Stimulated activated CD8-positive, alpha-beta memory T cell treated with anti-CD3 and anti-CD28 coated beads, Interleukin-4, amount 100 ng/mL, for 48 hours (primary cell): ENCODE data around the gene PMEPA1.

Experiments used
- DNase-seq: peaks from one replicate; pipeline ENCODE4 v3.0.0-alpha.2; 2020

Gene PMEPA1

DNA sequence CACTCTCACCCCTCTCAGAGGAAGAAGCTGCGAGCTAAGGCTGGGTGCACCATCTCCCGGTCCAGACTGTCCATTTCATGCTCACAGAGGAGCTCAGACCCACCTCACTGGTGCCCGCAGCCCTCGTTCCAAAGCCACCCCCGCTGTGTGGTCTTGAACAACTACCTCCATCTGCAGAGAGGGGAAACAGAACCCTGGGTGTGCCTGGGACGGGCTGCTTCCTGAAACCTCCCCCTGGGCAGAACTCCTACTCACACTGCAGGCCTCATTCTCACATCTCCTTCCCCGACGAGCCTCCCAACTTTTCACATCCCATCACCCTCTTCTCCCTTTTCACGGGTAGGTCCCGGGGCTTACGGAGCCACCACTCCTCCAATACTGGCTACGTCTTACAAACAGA lies 18.1 kb downstream of the PMEPA1 start:
- DNase-seq, result no peak

DNA sequence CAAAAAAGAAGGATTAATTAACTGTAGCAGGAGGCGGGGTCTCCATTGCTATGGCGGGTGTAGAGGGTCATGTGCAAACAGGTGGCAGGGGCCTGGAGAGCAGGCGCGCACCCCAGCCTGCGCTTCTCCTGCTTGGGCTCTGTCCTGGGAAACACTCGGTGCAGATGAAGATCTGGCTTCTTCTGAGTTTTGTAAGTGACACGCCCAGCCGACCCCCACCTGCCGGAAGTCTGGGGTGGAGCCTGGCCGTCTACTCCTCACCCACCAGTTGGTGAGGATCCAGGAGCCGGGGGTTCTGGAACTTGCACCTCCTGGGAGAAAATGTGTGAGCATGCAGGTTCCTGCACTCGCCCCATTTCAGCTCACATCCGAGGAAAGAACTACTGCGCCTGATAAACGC lies 19.3 kb downstream of the PMEPA1 start:
- no peak for DNase-seq

DNA sequence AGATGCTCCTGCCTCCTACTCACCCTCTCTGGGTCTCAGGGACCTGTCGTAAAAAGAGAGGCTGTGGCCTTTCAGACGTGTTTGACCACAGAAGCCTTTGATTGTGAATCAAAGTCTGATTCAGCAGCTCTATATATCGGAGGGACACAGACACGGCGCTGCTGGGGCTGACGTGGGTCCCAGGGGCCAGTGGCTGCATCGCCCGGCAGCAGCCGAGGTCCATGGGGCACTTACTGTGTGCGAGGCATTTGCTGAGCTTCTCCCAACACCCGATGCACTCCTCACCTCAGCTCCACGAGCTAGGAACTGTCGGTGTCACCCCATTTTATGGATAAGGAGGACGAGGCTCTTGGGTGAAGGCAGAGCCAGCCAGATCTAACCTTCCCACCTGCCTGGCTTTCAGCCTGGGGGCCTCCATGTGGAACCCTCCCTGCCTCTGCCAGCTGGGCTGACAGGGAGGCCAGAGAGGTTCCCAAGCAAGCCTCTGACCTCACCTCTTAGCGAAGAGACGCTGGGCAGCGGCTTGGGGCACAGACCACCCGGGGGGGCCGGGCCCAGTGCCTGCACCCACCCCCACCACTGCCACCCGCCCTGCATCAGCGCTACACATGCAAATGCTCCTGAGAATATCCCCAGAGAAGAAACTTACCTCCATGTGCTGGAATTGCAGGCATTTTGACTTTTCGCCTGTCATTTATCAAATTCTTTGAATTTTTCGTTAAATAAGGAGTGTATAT lies 19.9 kb downstream of the PMEPA1 start:
- DNase-seq, result no peak

DNA sequence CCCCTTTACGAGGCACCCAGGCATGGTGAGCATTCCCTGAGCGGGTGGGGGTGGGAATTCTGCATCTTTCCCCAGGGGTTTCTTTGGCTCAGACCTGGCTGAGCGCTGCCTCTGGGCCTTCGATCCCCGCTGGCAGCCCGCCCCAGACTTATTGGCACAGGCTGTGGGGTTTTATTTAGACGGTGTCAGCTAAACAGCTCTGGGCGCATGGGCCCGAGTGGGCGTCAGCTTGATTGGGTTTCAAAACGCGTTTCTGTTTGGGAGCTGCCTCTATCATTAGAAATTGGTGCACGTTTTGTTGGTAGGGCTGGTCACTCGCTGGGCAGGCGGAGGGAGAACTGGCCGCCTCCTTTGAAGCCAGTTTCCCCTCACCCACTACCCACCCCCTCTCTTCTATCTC lies 21.0 kb downstream of the PMEPA1 start:
- DNase-seq, result no peak

DNA sequence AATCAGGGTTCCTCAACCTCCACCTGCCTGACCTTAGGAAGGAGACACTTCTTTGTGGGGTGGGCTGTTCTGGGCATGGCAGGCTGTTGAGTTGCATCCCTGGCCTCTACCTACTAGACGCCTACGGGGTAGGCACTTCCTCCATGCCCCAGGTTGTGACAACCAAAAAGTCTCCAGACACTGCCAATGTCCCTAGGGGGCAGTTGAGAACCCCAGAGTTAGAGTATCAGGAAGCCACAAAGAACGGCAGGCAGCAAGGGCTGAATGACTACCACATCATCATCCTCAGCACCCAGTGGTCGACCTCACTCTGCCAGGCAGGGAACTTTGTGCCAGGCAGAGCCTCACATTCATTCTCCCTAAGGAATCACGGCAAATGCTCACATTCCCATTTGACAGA lies 21.5 kb downstream of the PMEPA1 start:
- no peak for DNase-seq

DNA sequence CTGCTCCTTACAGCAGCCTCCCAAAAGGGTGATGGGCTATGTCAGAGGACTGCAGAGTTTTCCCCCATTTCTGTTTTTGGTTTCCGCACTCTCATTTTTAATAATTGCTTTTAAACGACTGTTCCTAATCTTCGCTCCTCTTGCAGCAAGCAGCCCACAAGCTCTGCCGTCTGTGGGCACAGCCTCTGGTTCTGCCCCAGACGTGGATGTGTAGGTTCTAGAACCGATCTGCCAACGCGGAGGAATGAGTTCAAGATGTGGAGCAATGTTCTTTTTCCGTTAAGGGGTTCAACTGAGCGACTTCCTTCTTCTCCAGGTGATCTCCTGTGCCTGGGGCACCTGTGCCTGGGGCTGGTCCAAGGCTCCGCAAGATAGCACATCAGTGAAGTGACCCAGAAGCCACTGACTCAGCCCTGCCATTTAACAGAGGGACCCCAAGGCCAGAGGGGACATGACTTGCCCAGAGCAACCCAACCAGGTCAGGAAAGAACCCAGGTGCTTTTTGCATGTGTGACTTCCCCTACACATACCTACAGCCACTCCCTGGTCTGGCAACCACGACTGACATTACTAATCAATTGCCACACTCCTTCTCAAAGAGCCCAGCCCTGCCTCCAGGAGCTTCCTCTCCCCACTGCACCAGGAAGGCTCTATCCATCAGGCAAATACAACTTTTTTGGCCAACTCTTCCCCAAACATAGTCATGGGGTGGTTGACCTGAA lies 22.7 kb downstream of the PMEPA1 start:
- no peak for DNase-seq

DNA sequence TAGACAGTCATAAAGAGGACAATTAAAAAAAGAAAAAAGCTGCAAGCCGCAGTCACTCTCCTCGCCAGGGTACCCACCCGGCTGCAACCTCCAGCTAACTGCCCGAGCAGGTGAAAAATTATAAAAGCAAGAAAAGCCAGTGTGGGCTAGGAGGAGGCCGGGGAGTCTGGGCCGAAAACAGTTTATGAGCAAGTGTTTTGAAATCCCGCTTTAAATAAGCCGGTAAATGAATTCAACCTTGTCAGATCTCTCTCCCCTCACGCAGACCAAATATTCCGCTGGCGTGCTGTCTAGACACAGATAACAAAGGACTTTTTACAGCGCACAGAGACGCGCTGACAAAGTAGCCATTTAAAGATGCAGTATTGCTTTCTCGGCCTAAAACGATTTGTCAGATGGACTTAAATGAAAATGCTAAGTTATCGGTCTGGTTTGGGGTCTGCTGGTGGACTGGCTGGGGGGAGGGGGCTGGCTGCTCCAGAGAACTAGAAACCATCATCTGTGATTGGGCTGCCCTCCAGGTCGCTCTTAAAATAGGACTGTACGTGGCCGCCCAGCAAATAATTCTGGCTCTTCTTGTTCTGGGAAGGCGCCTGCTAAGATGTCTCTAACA lies 24.6 kb downstream of the PMEPA1 start:
- no peak for DNase-seq

DNA sequence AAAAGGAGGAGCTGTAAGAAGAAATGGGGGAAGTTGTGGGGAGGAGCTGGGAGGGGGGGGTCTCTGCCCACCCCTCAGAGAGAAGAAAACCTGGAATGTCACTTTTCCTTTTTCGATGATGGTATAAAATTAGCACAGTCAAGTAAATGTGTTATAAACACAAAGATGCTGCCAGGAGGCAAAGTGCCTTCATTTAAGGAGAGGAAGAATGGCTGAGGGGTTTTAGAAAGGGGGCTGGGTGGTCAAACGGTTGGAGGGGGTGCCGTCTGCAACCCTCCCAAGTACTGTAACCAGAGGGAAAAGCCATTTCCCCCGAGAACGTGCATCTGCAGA lies 25.0 kb downstream of the PMEPA1 start:
- no peak for DNase-seq

DNA sequence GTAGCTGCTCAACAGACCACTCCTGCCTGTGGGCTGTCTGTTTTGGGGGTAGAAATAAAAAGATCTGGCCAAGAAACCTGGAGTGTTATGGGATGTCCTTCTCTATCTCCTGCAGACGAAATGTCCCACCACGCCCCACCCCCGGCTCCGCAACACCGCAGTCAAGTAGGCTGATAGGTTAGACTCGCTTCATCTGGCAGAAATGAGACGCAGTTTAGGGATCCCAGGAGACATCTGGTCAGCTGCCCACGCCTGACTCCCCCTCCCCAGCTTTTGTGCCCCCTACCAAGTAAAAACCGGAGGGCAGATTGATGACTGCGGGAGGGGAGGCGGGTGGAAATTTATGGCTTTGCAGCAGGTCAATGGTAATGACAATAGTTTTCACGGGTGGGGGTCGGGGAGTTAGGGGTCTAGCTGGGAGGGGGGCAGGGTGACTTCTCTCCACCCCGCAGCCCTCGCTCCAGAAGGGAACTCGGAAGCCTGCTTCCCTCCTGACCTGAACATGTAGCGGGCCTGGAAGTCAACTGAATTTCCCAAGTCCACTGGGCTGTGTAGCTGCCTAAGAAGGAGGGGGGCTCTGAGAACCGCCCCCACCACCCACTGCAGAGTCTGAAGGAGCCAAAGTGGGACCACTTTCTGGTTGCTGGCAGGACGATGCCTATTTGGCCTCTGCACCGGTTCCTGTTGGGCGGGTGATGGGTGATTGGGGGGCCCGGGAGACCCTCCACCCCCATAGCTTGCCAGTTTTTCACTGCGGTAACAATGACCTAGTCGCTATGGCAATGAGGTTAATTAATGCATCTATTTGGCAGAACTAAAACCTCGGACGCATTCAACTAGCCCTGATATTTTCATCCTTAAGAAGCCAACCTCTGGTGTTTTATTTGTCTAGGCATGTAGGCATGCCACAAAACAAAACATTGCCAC lies 25.7 kb downstream of the PMEPA1 start:
- no peak for DNase-seq

DNA sequence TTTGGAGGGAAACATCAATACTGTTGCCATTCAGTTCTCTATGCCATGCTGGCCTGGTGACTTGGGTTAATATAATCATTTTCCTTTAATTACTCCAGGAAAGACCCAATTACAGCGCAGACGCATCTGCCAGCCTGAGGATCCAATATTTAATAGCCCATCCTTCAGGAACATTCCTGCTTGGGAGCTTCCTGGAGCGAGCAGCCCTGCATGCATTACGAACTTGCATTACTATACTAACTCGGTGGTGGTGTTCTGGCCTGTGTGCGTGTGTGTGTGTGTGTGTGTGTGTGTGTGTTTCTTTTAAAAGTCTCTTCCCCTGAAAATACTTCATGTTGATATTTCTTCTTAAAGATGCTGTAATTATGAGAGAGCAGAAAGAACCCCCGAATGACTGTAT lies 26.5 kb downstream of the PMEPA1 start:
- DNase-seq, result no peak

DNA sequence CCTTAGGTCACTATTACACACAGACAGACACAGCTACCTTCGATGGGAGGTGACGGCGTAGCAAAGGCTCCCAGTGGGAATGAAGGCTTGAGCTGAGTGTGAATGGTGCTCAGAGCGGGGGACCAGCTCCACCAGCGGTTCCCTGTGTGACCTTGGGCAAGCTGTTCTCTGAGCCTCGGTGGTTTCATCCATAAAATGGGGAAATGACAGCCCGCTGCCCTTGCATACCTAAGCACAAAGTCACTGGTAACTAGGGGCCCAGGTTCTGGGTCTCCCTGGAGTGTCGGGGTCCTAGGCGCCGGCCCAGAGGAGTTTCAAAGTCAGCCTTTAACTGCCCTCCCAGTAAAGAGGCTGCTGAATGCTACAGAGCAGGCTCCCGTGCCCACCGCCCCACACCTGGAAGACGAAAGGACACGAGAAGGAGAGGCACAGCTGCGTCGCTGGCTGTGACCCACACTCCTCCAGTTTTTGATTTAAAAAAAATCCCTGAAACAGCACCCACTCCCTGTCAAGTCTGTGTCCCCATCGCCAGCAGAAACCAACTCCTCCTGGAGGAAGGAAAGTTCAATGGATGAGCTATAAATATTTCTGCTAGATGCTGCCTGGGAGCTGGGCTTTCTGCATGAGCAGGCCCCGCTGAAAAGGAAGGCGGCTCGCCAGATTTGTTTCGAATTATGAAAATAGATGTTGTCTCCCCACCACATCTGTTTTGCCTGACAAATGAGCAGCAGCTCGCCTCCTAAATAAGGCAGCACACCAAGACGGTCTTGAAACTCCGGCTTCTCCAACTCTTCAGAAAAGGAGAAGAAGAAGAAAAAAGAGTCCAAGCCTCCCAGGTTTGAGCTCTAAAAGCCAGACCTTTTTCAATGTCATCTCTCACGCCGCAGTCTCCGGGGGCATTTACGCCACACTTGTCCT lies 27.4 kb downstream of the PMEPA1 start:
- DNase-seq, result no peak

DNA sequence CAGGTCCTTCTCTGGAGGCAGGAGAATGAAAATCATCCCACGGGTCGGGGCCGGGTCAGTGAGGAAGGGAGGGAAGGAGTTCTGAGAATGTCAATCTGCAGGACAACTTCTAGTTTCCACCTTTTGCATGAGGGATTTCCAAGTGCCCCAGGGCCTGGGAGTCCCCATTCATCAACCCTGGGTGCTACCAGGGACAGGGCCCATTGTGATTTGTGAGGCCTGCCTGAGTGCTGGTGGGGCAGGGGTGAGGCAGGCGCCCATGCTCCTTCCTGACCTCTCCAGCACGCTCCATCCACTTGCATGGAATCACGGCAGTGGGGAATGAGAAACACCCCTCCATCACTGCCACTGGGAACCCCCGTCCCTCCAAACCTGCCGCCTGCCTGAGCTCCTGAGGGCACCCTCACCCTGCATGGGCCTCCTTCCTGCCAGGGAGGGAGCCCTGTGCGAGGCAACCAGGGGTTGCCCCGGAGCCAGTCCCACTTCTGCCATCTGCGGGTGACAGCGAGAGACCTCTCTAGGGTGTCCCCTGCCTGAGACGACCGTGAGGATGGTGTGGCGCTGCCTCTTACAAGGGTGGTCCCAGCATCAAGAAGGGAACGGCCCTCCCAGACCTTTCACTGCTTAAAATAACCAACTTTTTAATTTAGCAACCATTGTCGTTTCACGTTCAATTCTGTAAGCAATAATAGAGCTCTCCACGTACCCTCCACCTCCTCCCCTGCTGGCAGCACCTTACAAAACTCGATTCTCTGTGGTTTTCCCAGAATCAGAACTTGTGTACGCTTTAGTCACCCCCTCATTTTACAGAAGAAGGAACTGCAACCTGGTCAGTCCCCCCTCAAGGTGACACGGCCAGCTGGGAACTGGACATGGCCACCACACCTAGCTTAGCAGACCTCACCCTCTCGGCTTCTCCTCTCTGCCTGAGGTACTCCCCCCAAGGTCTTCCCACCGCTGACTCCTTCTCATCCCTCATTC lies 28.6 kb downstream of the PMEPA1 start:
- peak; percentile 38 for DNase-seq

DNA sequence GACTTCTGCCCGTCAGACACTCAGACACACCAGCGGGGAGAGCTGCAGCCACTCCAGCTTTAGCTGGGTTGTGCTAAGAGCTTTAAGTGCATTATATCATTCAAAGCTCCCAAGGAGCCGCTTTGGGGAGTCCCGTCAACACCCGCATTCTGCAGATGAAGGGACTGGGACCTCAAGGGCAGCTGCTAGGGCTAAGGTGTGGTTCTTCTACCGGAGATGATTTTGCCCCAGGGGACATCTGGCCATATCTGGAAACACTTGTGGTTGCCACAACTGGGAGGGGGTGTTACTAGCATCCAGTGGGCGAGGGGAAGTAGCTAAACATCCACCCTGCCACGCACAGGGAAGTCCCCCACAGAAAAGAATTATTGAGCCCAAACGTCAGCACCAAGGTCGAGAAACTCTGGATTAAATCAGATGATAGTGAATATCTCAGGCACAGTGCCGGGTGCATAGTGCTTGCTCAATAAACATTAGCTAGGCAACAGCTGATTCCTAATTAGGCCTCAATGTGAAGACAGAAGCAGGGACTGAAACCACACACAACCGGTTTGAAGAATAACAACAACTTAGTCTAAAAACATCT lies 29.6 kb downstream of the PMEPA1 start:
- DNase-seq, result no peak

DNA sequence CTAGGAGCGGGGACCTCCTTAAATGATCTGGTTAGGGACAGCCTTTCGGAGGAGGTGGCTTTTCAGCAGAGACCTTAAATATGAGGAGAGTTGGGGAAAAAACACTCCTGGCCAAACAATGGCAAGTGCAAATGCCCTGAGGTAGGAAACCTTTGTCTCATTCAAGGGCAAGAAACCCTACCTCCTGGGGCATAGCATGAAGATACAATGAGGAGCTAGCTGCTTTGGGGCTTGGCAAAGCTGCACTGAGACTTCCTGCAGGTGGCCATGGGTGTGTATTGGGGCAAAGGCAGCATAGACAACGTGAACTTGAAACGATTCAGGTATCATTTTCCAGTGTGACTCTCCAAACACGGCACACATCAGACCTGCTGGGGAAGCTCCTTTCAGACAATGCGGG lies 30.7 kb downstream of the PMEPA1 start:
- no peak for DNase-seq

DNA sequence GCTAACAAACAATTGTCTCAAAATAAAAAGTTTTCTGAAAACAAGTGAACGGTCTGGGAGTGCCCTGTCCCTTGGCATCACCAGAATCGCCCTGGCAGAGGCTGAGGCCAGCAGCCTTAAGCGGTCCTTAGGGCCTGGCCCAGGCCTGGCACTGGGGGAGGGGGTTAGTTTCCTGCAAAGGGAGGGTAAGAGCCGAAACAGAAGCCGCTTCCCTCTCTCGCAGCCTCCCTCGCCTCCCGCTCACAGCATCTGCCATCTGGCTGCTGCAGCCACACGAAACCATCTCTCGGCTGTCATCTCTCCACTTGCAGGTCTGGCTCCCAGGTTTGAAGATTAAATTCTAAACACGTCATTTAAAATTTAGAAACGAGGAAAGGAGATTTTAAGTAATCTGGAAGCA lies 31.5 kb downstream of the PMEPA1 start:
- no peak for DNase-seq

DNA sequence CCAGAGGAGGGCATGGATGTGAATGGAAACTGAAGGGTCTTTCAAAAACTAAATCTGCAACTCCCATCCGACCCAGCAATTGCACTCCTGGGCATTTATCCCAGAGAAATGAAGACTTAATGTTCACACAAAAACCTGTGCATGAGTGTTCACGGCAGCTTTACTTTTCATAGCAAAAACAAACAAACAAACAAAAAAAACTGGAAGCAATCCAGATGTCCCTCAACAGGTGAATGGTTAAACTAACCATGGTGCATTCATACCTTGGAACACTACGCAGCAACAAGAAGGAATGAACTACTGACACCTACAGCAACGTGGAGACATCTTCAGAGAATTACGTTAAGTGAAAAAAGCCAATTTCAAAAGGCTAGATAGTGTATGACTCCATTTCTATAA lies 32.2 kb downstream of the PMEPA1 start:
- no peak for DNase-seq

DNA sequence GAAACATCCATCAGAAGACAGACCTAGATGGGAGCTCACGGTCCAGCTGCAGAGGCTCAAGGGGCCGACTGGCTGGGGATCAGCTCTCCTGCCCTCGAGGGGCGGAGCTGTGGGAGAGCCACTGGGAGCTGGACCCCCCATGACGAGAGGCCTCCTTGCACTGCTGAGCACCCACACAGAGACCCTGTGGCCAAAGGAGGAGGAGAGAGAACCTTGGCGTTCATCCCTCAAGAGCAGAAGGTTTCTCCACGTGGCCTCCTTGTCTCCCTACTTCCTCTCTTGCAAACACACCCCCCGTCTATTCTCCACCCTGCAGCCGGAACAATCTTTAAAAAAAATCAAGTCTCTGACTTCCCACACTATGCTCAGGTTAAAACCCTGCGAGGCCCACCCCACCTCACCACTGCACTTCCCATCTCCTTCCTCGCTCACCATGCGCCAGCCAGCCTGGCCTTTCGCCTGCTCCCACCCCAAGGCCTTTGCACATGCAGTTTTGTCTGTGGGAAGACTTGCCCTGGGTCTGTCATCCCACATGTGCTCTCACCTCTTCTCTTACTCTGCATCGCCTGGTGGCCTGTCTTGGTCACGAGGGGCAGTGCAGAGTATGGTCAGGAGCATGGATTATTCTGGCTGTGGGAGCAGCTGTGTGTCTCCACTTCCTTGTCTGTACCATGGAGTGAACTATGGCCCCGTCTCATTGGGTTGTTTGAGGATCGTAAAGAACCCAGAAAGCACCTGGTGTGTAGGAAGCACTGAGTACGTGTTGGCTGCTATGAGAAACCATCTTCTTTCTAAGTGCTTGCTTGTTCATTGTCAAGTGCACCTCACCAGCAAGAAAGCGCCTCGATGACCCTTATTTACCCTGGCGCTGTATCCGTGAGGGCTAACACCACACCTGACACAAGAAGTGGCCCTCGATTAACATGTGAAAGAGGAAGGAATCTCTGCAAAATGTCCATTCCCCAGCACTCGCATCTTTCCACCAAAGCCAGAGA lies 32.9 kb downstream of the PMEPA1 start:
- no peak for DNase-seq

DNA sequence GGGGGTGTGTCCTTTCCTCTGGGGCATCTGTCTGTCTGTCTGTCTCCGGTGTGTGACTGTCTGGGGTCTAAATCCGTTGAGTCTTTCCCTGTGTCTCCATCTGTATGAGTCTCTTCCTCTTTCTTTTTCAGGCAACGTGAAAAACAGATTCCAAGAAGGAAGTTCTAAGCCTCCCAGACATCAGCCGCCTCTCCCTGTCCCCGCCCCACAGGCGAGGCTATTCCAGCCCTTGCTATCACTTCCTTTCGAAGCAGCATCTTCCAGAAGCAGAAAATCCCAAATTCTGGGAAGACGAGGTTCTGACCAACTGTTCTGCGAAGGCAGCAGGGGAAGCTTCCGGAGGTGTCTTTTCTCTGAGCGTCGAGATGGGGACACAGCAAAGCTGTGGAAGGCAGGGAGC lies 34.0 kb downstream of the PMEPA1 start:
- no peak for DNase-seq

DNA sequence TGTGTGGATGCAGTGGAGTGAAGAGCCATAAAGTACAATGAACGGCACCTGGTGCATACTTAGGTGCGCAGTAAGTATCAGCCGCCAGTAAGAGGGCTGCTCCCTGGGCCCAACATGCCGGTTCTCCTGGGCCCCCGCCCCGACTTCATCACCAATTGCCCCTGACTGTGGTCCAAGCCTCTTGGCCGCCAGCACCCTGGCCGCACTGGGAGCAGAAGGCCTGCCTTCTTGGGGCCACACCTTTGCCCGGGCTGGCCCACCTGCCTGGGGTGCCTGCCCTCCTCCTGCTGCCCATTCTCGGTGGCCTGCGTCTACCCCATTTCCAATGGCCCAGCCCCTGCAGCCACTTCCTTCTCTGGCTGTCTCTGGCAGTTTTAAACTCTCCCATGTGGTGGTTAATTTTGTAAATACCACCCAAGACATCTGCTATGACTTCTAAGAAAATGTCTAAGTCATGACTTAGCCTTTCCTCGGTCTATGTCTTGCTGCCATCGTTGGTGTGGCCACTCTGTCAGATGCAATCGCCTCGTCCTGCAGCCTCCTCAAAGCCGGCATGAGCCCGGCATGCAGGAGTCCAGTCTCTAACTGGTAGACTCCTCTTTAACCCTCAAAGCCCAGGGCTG lies 36.8 kb downstream of the PMEPA1 start:
- DNase-seq, result no peak
